Fibroblast of villous mesenchyme (primary cell): Measurements from ENCODE around the gene FRMPD3. TPM values are rescaled to one million over a fixed set of nuclear protein-coding genes. Genes with fewer than 3 reads are reported as not detected.

Experiments used
- DNase-seq: peaks from one replicate; pipeline ENCODE4 v3.0.0-alpha.2; 2010; ENCODE audit warnings: low read depth
- H3K4me3 ChIP-seq: 2 replicates; pipeline ENCODE4 v1.5.1; 2011; ENCODE audit warnings: low read depth, mild to moderate bottlenecking, low read length
- total RNA-seq: library from RNA; depleted of rRNA; stranded (reverse); fragments of >200 nt; gene quantifications from 2 replicates; pipeline ENCODE4 v1.2.3, GENCODE V29; 2012
- TF ChIP-seq, protein P1 (sequence below): IDR thresholded peaks from 2 replicates; pipeline ENCODE4 v1.5.1; 2012; ENCODE audit warnings: low read depth, mild to moderate bottlenecking, low read length; ENCODE audit not compliant: insufficient read depth

FRMPD3 gene
- under 0.01 TPM in 1 of 2 replicates, not detected in the other for total RNA-seq

DNA sequence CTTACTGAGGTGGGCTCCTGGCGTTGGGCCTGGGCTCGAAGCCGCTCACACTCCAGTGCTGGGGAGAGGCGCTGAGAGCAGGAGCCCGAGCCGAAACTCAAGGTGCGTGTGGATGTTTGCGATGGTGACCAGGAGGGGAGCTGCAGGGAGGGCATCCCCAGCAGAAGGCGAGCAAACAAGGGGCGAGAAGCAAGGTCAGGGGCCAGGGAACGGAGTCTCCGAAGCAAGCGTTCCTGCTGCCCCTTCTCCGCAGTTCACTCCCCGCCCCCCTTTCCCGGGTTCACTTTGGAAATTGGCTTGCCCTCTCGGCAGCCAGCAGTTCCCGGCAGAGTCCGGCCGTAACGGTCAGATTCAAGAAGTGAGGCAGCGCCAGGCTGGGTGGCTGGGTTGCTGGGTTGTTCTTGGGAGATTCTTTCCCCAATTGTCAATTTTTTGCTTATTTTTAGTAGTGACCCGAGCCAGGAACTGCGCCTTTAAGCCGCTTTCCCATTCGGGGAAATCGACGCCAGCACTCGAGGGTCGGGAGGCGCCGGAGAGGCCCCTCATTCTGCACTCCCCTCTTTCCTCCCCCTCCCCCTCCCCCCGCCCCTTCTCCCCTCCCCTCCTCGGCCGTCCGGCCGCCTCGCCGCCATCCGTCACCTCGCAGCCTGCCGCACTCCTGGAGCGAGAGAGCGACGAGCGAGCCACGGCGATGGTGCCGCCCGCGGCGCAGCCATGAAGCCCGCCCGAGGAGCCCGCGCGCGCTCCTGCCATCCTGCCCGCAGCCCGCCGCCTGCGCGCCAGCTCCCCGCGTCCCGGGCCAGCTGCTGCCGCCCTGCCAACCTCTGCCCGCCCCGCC, at the start of gene FRMPD3:
Gene FRMPD3, plus strand, starts transcription at position 655 of the 838 bp plus-strand sequence. CDS start 76,937 bp downstream, outside the sequence.
- H3K4me3 ChIP-seq, result peak within 1 kb of the TSS; percentile 18
- DNase-seq, result no peak

DNA sequence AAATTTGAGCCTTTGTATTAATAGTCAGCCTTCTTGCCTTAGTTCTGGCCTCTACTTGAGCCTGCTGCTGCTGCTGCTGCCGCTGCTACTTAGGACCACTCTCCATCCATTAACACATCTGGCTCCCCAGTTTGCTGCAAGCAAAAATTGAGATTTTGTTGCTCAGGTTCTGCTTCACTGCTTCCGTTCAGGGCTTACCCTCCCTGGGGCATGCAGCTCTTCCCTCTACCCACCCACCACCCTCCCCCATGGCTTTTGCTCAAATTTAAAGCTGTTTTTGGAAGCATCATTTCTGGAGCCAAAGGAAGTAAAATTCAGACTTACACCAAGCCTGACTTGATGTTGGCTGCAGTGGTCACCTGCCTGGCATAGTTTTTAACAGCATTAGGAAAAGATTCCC, 28.9 kb upstream of the FRMPD3 start:
- H3K4me3 ChIP-seq, result no peak overlapping the region
- DNase-seq, result no peak
- TF ChIP-seq, protein P1, sequence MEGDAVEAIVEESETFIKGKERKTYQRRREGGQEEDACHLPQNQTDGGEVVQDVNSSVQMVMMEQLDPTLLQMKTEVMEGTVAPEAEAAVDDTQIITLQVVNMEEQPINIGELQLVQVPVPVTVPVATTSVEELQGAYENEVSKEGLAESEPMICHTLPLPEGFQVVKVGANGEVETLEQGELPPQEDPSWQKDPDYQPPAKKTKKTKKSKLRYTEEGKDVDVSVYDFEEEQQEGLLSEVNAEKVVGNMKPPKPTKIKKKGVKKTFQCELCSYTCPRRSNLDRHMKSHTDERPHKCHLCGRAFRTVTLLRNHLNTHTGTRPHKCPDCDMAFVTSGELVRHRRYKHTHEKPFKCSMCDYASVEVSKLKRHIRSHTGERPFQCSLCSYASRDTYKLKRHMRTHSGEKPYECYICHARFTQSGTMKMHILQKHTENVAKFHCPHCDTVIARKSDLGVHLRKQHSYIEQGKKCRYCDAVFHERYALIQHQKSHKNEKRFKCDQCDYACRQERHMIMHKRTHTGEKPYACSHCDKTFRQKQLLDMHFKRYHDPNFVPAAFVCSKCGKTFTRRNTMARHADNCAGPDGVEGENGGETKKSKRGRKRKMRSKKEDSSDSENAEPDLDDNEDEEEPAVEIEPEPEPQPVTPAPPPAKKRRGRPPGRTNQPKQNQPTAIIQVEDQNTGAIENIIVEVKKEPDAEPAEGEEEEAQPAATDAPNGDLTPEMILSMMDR, result no peak

More for the DNA sequence above, at the start of gene FRMPD3:
- TF ChIP-seq, protein P1, result no peak

DNA sequence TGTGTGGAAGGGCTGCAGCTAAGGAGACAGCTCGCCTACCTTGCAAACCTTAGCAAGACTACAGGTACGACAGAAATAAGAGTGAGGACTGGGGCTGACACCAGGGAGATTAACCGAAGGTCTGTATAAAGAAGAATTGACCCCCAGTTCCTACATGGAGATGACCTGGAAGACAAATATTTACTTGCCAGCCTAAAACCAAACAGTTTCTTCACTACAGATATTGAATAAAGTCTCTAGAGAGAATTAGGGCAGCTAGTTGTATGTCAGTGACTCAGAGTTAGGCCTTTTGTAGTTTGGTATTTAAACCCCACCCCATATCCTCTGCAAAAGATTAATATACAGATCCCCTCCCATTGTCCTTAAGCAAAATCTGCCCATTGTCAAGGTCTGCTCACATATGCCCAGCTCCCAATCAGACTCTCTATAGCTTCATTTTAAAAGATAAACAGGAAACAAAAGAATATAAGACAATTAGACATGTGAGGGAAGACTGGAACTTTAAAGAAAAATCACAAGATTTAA, 28.1 kb upstream of the FRMPD3 start:
- no peak overlapping the region for H3K4me3 ChIP-seq
- no peak for DNase-seq
- TF ChIP-seq, protein P1, result no peak

DNA sequence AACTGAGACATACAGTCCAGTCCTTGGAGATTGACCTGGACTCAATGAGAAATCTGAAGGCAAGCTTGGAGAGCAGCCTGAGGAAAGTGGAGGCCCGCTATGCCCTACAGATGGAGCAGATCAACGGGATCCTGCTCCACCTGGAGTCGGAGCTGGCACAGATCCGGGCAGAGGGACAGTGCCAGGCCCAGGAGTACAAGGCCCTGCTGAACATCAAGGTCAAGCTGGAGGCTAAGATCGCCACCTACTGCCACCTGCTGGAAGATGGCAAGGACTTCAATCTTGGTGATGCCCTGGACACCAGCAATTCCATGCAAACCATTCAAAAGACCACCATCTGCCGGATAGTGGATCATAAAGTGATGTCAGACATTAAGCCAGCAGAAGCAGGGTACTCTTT, 20.4 kb upstream of the FRMPD3 start:
- TF ChIP-seq, protein P1, result peak; percentile 42
- H3K4me3 ChIP-seq, result no peak overlapping the region
- DNase-seq, result peak; percentile 19

DNA sequence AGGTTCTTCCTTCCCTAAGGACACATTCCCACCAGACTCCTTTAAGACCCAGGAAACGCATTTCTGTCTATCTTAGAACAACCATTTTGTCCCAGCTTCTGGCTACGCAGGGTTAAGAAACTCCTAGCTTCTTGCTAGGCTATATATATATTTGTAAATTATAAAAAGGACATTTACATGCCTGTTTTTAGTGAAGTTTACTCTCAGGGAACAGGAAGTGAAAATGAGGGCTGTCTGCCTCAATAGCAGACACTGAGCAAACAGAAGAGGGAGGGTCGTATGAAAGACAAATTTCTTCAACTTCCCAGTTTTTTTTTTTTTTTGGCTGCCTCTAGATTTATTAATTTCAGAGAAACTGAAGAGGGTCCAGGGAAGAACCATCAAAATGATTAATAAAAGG, 9.3 kb upstream of the FRMPD3 start:
- DNase-seq, result no peak
- TF ChIP-seq, protein P1, result no peak
- H3K4me3 ChIP-seq, result no peak overlapping the region

DNA sequence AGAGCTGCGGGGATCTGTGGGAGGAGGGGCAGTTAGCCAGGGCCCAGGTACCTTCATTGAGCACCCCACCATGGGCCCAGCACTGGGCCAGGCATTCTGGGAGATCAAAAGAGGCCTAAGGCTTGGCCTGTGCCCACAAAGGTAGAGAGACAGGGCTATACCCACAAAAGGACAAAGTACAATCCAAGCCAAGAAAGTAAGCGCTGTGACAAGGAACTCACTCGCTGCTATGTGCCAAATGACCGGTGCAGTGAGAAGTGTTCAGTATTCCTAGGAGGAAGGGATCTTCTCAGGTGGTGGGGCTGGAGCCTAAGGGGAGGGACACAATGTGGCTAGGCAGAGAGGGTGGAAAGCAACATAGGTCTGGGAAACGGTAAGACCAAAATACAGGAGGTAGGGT, 8.8 kb upstream of the FRMPD3 start:
- TF ChIP-seq, protein P1, result no peak
- DNase-seq, result no peak
- no peak overlapping the region for H3K4me3 ChIP-seq
